ENCODE data around the gene ARHGAP1.

Gene ARHGAP1

DNA sequence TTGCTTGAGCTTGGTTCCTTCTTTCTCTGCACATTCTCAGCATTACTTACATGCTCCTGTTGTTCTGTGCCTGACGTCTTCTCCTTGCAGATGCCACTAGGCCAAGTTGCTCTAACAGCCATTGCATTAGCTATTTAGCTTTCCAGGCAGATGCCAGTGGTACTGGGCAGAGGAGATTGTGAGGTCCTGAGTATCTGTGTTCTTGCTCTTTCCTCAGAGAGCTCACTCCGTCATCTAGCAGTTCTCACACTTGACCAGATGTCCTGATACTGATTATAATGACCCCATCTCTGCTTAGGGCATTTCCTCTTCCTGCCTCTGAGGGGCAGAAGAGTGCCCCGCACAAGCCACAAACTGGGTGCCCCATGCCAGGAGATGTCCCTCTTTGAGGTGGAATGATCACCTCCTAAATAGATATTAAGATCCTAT is 30.7 kb downstream of the ARHGAP1 start:
- H2AFZ ChIP-seq (ENCODE audit: low read depth, low read length) = no peak overlapping the region
- H3K4me1 ChIP-seq (ENCODE audit: insufficient read depth, low read length) = peaks cover 2% of the 10 kb centered on the region
- no peaks in the 10 kb centered on the region for H3K27me3 ChIP-seq (ENCODE audit: insufficient read depth, low read length)
- H3K4me3 ChIP-seq (ENCODE audit: low read length) = no peak overlapping the region
- no peaks in the 10 kb centered on the region for H3K9me3 ChIP-seq (ENCODE audit: low read length)
- H3K36me3 ChIP-seq (ENCODE audit: insufficient read depth, low read length) = peaks cover 83% of the 10 kb centered on the region

DNA sequence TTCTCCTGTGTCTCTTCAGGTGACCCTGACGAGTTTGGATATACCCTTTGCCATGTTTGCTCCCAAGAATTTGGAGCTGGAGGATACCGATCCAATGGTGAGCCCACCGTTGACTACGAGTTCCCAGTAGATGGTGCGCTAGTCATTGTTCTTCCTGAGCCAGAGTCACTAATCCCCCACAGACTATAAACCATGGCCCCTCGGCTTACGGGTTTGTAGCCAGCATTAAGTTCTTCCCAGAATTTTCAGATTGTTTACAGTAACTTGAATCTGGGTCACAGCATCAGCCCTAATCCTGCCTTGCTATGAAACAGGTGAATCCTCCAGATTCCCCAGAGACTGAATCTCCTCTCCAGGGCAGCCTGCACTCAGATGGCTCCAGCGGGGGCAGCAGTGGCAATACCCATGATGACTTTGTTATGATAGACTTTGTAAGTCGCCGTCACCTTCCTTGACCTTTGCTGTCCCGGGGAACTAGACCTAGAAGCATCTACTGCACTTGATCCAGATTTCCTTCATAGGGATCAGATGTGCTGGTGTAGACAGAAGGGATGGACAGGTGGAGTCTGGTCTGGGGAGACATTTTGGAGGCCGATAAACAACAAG is 31.8 kb downstream of the ARHGAP1 start:
- no peaks in the 10 kb centered on the region for H3K9me3 ChIP-seq (ENCODE audit: low read length)
- H2AFZ ChIP-seq (ENCODE audit: low read depth, low read length) = no peak overlapping the region
- H3K4me1 ChIP-seq (ENCODE audit: insufficient read depth, low read length) = peaks cover 2% of the 10 kb centered on the region
- H3K36me3 ChIP-seq (ENCODE audit: insufficient read depth, low read length) = peaks cover 92% of the 10 kb centered on the region
- H3K4me3 ChIP-seq (ENCODE audit: low read length) = no peak overlapping the region
- H3K27me3 ChIP-seq (ENCODE audit: insufficient read depth, low read length) = no peaks in the 10 kb centered on the region

DNA sequence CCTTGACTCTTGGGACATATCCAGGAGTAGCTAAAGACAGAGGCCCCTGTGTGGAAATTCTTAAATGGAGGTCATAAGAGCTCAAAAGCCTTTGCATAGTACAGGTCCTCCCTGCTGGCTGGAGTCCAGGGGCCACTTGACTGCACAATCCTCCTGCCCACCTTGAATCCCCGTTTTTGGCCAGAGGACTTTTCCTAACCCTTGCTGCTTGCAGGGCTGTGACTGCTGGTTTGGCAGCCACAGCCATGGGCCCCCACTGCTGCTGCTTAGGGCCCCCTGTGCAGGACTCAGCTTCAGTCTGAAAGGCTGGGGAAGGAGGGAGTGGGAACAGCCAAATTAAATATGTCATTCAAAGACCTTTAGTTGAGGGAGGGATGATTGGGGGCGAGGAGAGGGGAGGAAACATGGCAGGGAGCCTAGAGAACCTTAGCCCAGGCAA is 33.4 kb downstream of the ARHGAP1 start:
- no peaks in the 10 kb centered on the region for H3K27me3 ChIP-seq (ENCODE audit: insufficient read depth, low read length)
- no peak overlapping the region for H2AFZ ChIP-seq (ENCODE audit: low read depth, low read length)
- H3K4me1 ChIP-seq (ENCODE audit: insufficient read depth, low read length) = peaks cover 2% of the 10 kb centered on the region
- no peaks in the 10 kb centered on the region for H3K9me3 ChIP-seq (ENCODE audit: low read length)
- peaks cover 89% of the 10 kb centered on the region for H3K36me3 ChIP-seq (ENCODE audit: insufficient read depth, low read length)
- H3K4me3 ChIP-seq (ENCODE audit: low read length) = no peak overlapping the region

DNA sequence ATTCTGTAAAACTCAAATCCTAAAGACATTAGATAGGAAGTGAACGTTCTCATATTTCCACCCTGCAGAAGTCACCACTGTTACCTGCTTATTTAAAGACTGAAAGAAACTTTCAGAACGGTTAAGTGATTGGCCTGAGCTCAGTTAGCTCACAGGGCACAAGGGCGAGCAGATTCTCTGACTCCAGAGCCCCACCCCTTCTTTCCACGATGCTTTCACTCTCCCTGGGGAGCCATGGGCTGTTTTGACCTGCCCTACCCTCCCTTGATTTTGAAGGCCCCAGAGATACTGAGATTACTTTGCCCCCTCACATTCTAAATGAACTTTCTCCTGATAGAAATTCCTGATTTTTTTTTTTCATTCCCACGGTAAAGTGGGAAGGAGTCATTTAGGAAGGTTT is 33.9 kb downstream of the ARHGAP1 start:
- Histone ChIP-seq H3K36me3 (ENCODE audit: insufficient read depth, low read length) (peaks cover 87% of the 10 kb centered on the region), H2AFZ (ENCODE audit: low read depth, low read length) (no peak overlapping the region), H3K27me3 (ENCODE audit: insufficient read depth, low read length) (no peaks in the 10 kb centered on the region), H3K4me1 (ENCODE audit: insufficient read depth, low read length) (peaks cover 2% of the 10 kb centered on the region), H3K4me3 (ENCODE audit: low read length) (no peak overlapping the region), H3K9me3 (ENCODE audit: low read length) (no peaks in the 10 kb centered on the region)

DNA sequence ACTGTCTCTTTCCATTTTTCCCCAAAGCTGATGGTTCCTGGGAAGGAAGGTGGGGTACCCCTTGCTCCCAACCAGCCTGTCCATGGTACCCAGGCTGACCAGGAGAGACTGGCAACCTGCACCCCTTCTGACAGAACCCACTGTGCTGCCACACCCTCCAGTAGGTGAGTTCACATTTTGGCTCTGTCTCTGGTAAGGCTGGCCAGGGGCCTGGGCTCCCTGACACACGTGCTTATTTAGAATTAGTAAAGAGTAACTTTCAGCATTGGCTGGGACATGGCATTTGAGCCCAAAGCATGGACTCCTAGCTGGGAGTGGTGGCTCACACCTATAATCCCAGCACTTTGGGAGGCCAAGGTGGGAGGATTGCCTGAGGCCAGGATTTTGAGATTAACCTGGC is 35.1 kb downstream of the ARHGAP1 start:
- no peak overlapping the region for H2AFZ ChIP-seq (ENCODE audit: low read depth, low read length)
- no peaks in the 10 kb centered on the region for H3K27me3 ChIP-seq (ENCODE audit: insufficient read depth, low read length)
- peaks cover 83% of the 10 kb centered on the region for H3K36me3 ChIP-seq (ENCODE audit: insufficient read depth, low read length)
- H3K9me3 ChIP-seq (ENCODE audit: low read length) = no peaks in the 10 kb centered on the region
- no peak overlapping the region for H3K4me3 ChIP-seq (ENCODE audit: low read length)
- H3K4me1 ChIP-seq (ENCODE audit: insufficient read depth, low read length) = peaks cover 2% of the 10 kb centered on the region

DNA sequence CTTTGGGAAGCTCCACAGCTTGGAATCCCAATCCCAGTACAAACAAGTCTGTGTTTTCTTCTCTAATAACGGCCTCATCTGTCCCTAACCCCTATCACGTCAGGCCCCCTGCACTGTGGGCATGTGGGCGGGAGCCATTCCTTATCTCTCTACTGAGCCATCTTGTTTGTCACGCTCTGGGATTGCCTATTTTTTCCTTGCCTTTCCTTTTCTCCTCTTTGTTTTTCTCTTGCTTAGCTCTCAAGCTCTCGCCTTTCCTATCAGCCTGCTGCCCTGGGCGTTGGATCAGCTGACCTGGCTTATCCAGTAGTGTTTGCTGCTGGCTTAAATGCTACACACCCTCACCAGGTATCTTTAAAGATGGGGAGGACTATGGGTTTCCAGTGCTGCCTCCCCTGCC is 35.8 kb downstream of the ARHGAP1 start:
- peaks cover 84% of the 10 kb centered on the region for H3K36me3 ChIP-seq (ENCODE audit: insufficient read depth, low read length)
- no peak overlapping the region for H3K4me3 ChIP-seq (ENCODE audit: low read length)
- H2AFZ ChIP-seq (ENCODE audit: low read depth, low read length) = no peak overlapping the region
- H3K4me1 ChIP-seq (ENCODE audit: insufficient read depth, low read length) = peaks cover 2% of the 10 kb centered on the region
- H3K9me3 ChIP-seq (ENCODE audit: low read length) = no peaks in the 10 kb centered on the region
- no peaks in the 10 kb centered on the region for H3K27me3 ChIP-seq (ENCODE audit: insufficient read depth, low read length)

DNA sequence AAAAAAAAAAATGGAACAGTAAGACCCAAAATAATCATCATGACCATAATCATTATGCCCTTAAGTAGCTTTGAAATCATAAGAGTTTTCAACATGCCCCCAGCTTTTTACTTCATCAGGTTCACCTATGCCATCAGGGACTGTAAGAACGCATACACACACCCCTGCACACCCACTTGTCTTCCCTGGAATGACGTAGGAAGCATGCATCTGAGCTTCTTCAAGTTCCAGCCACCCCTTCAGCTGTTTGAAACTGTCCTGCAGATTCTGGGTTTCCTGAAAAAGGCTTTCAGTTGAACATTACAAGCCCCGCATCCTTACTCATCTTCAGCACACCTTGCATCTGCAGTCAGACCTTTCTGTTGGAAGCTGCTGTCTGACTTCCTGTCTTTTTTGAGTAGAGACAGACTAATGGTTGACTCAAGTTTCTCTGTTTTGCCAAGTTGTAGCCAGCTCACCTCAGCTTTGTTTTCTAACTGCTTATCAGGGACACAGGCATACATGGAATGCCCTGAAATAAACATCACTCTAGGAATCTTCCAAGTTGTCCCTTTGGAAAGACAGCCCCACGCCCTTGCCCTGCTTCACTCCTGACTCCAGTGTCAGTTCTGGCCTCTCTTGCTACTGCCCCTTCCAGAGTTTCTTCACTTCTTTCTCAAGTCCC is 37.0 kb downstream of the ARHGAP1 start:
- Histone ChIP-seq H2AFZ (ENCODE audit: low read depth, low read length) (no peak overlapping the region), H3K4me3 (ENCODE audit: low read length) (no peak overlapping the region), H3K27me3 (ENCODE audit: insufficient read depth, low read length) (no peaks in the 10 kb centered on the region), H3K36me3 (ENCODE audit: insufficient read depth, low read length) (peaks cover 81% of the 10 kb centered on the region), H3K9me3 (ENCODE audit: low read length) (no peaks in the 10 kb centered on the region), H3K4me1 (ENCODE audit: insufficient read depth, low read length) (peaks cover 2% of the 10 kb centered on the region)

DNA sequence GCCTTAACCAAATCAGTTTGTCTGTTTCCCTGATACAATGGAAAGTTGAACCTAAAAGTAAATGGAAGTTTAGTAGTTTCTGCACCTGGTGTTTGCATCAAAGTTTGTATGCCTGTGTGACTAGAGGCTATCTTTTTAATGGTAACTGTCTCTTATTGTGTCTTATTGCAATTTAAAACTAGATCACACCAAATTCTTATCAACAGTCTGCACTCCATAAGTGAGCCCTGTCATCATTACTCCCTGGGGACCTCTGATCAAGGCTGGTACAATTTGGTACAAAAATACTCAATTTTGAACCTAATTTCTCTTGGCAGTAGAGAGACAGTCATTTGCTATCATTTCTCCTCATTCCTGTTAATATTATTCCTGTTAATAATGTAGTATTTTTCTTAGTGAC is 38.1 kb downstream of the ARHGAP1 start:
- Histone ChIP-seq H2AFZ (ENCODE audit: low read depth, low read length) (no peak overlapping the region), H3K36me3 (ENCODE audit: insufficient read depth, low read length) (peaks cover 80% of the 10 kb centered on the region), H3K9me3 (ENCODE audit: low read length) (no peaks in the 10 kb centered on the region), H3K4me1 (ENCODE audit: insufficient read depth, low read length) (peaks cover 2% of the 10 kb centered on the region), H3K4me3 (ENCODE audit: low read length) (no peak overlapping the region), H3K27me3 (ENCODE audit: insufficient read depth, low read length) (no peaks in the 10 kb centered on the region)

DNA sequence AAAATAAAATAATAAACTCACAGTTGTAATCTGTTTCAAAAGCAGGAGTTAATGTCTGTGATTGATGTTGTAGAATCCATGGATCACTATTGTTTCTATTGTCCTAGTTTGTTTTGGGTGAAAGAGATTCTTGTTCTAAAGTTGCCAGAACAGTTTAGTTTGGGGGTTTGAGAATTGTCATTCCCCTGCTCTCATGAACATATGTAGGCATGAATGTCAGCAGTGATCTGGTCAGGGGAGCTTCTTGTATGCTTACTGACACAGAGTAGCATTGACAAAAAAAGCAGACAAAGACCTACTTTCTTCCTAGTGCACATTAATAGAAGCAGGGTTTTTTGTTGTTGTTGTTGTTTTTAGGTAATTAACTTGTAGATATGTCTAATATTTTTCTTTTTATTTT is 38.6 kb downstream of the ARHGAP1 start:
- H3K4me1 ChIP-seq (ENCODE audit: insufficient read depth, low read length) = peaks cover 2% of the 10 kb centered on the region
- H3K9me3 ChIP-seq (ENCODE audit: low read length) = no peaks in the 10 kb centered on the region
- no peaks in the 10 kb centered on the region for H3K27me3 ChIP-seq (ENCODE audit: insufficient read depth, low read length)
- peaks cover 80% of the 10 kb centered on the region for H3K36me3 ChIP-seq (ENCODE audit: insufficient read depth, low read length)
- no peak overlapping the region for H3K4me3 ChIP-seq (ENCODE audit: low read length)
- no peak overlapping the region for H2AFZ ChIP-seq (ENCODE audit: low read depth, low read length)

DNA sequence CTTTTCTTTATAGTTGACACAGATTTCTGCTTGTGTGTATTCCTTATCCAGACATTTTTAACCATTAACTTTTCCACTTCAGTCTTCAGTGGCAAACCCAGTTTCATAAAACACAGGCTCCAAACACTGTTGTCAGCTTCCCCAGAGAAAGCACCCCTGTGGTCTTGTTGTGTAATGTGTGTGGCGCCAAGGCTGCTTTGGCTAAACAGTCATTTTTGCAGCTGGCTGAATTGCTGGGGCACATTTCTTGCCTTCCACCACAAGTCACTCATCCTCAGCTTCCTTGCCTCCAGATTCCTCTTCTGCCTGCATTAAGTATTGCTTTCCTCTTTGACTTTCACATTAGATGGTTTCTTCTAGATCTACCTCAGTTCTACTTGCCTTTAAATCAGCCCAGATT is 40.5 kb downstream of the ARHGAP1 start:
- no peaks in the 10 kb centered on the region for H3K9me3 ChIP-seq (ENCODE audit: low read length)
- peaks cover 75% of the 10 kb centered on the region for H3K36me3 ChIP-seq (ENCODE audit: insufficient read depth, low read length)
- no peaks in the 10 kb centered on the region for H3K27me3 ChIP-seq (ENCODE audit: insufficient read depth, low read length)
- no peaks in the 10 kb centered on the region for H3K4me1 ChIP-seq (ENCODE audit: insufficient read depth, low read length)
- no peak overlapping the region for H3K4me3 ChIP-seq (ENCODE audit: low read length)
- no peak overlapping the region for H2AFZ ChIP-seq (ENCODE audit: low read depth, low read length)

DNA sequence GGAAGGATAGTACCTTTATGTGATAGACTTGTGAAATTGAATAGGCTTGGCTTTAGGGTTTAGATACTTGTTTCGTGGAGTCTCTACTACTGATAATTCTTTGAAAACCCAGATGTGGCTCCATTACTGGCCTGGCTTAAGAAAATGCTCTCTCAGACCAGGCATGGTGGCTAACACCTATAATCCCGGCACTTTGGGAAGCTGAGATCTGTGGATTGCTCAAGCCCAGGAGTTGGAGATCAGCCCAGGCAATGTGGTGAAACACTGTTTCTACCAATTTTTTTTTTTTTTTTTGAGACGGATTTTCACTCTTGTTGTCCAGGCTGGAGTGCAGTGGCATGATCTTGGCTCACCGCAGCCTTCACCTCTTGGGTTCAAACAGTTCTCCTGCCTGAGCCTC is 42.2 kb downstream of the ARHGAP1 start:
- no peak overlapping the region for H3K4me3 ChIP-seq (ENCODE audit: low read length)
- no peaks in the 10 kb centered on the region for H3K4me1 ChIP-seq (ENCODE audit: insufficient read depth, low read length)
- H3K36me3 ChIP-seq (ENCODE audit: insufficient read depth, low read length) = peaks cover 62% of the 10 kb centered on the region
- no peaks in the 10 kb centered on the region for H3K27me3 ChIP-seq (ENCODE audit: insufficient read depth, low read length)
- no peaks in the 10 kb centered on the region for H3K9me3 ChIP-seq (ENCODE audit: low read length)
- no peak overlapping the region for H2AFZ ChIP-seq (ENCODE audit: low read depth, low read length)

DNA sequence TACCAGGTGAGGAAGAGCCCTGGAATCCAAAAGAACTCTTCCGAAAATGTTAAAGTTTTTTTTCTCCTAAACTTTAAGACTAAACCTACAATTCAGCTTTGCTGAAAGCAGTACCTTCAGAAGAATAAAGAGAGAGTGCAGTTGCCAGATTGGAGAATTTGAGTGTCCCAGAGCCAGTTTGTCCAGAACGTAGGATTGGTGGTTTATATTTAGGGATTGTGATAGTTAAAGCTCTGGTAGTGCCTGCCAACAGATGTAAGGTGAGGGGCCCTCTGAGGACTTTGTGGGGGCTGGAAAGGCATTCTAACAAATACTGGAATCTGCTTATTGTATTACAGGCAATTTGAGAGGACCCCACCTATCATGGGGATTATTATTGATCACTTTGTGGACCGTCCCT is 43.2 kb downstream of the ARHGAP1 start:
- Histone ChIP-seq H3K9me3 (ENCODE audit: low read length) (no peaks in the 10 kb centered on the region), H3K4me1 (ENCODE audit: insufficient read depth, low read length) (no peaks in the 10 kb centered on the region), H3K4me3 (ENCODE audit: low read length) (no peak overlapping the region), H3K27me3 (ENCODE audit: insufficient read depth, low read length) (no peaks in the 10 kb centered on the region), H3K36me3 (ENCODE audit: insufficient read depth, low read length) (peaks cover 65% of the 10 kb centered on the region), H2AFZ (ENCODE audit: low read depth, low read length) (no peak overlapping the region)

DNA sequence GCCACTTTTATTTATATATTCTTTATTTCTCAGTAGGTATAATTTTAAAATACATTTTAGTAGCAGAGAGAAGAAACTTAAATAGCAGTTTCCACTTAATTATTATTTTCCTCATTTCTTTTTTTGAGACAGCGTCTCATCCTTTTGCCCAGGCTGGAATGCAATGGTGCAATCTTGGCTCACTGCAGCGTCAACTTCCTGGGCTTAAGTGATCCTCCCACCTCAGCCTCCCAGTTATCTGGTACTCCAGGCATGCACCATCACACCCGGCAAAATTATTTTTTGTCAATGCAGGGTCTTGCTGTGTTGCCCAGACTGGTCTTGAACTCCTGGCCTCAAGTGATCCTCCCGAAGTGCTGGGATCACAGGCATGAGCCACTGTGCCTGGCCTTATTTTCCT is 44.8 kb downstream of the ARHGAP1 start:
- Histone ChIP-seq H3K27me3 (ENCODE audit: insufficient read depth, low read length) (no peaks in the 10 kb centered on the region), H2AFZ (ENCODE audit: low read depth, low read length) (no peak overlapping the region), H3K9me3 (ENCODE audit: low read length) (no peaks in the 10 kb centered on the region), H3K4me1 (ENCODE audit: insufficient read depth, low read length) (no peaks in the 10 kb centered on the region), H3K36me3 (ENCODE audit: insufficient read depth, low read length) (peaks cover 70% of the 10 kb centered on the region), H3K4me3 (ENCODE audit: low read length) (no peak overlapping the region)
